ENCODE results near the gene TUFT1. TPM values are rescaled to one million over a fixed set of nuclear protein-coding genes. Genes with fewer than 3 reads are reported as not detected.

Gene TUFT1
- total and polyA plus RNA-seq, 9 of the 15 experiments (the other 6 are each of a cell fraction or from before 2014, with no cell fraction given): 0.54 to 2.0 (median 1.7) TPM

GRCh38 chr1:151539321-151540020 lies 638 bp upstream of the TUFT1 start (continued):
- TF ChIP-seq USF2 (CRISPR knock-in tag; IDR thresholded peaks at IDR 0.05) (no peak), EP300 (IDR thresholded peaks at IDR 0.05; ENCODE audit: low read length) (peak; percentile 36; the same call in 1 of the 2 replicates), HNRNPH1 (optimal IDR thresholded peaks at IDR 0.05; ENCODE audit: low read depth, low read length) (no peak), ZKSCAN8 (CRISPR knock-in tag; IDR thresholded peaks at IDR 0.05) (no peak), FOXA3 (CRISPR knock-in tag; conservative IDR thresholded peaks at IDR 0.05 in 1 of 2, IDR thresholded peaks at IDR 0.05 in 1 of 2) (no peak), ILF3 (IDR thresholded peaks at IDR 0.05; ENCODE audit: borderline replicate concordance) (no peak), RAD21 (CRISPR knock-in tag; conservative IDR thresholded peaks at IDR 0.05 in 1 of 2, IDR thresholded peaks at IDR 0.05 in 1 of 2) (no peak; a peak in 1 of 4 replicates), HNRNPLL (IDR thresholded peaks at IDR 0.05; ENCODE audit: low read depth, low read length, poor library complexity, severe bottlenecking) (no peak), RHOXF2B (CRISPR knock-in tag; conservative IDR thresholded peaks at IDR 0.05) (no peak), GTF2F1 (IDR thresholded peaks at IDR 0.05; ENCODE audit: low read depth, low read length) (no peak), MCM7 (IDR thresholded peaks at IDR 0.05) (no peak), DMBX1 (CRISPR knock-in tag; IDR thresholded peaks at IDR 0.05; ENCODE audit: borderline replicate concordance) (no peak), HNRNPL (IDR thresholded peaks at IDR 0.05; ENCODE audit: low read depth, low read length) (no peak), TSC22D4 (tag; IDR thresholded peaks at IDR 0.05) (no peak), CGGBP1 (CRISPR knock-in tag; IDR thresholded peaks at IDR 0.05) (no peak), BMI1 (IDR thresholded peaks at IDR 0.05; ENCODE audit: low read length) (no peak), TRIM25 (IDR thresholded peaks at IDR 0.05; ENCODE audit: borderline replicate concordance) (no peak), TCFL5 (CRISPR knock-in tag; conservative IDR thresholded peaks at IDR 0.05) (no peak), SNRNP70 (optimal IDR thresholded peaks at IDR 0.05; ENCODE audit: low read depth, low read length) (no peak), LEF1 (IDR thresholded peaks at IDR 0.05) (peak; percentile 80; the same call in 1 of the 2 replicates), ZFP91 (CRISPR knock-in tag; IDR thresholded peaks at IDR 0.05) (no peak), ILK (tag; IDR thresholded peaks at IDR 0.05; ENCODE audit: borderline replicate concordance, low read depth) (no peak), ZNF740 (CRISPR knock-in tag; IDR thresholded peaks at IDR 0.05) (no peak), ZNF740 (tag; IDR thresholded peaks at IDR 0.05) (no peak)

Measured in K562 (cell line).